HTERT RPE-1 (cell line): ENCODE measurements around the gene LPGAT1.
"Not testable (repeated sequence)": the region's sequence is repeated elsewhere in the genome, so short reads cannot be mapped to it uniquely, and the experiment has no call there.

Experiments
- in situ Hi-C: fragments of 300-500 bp; cut with MboI; formaldehyde crosslinking; loops from 4 replicates; pipeline ENCODE4 v1.14.3; 2020; ENCODE audit warnings: low sequenced_read_pairs

The LPGAT1 gene

DNA sequence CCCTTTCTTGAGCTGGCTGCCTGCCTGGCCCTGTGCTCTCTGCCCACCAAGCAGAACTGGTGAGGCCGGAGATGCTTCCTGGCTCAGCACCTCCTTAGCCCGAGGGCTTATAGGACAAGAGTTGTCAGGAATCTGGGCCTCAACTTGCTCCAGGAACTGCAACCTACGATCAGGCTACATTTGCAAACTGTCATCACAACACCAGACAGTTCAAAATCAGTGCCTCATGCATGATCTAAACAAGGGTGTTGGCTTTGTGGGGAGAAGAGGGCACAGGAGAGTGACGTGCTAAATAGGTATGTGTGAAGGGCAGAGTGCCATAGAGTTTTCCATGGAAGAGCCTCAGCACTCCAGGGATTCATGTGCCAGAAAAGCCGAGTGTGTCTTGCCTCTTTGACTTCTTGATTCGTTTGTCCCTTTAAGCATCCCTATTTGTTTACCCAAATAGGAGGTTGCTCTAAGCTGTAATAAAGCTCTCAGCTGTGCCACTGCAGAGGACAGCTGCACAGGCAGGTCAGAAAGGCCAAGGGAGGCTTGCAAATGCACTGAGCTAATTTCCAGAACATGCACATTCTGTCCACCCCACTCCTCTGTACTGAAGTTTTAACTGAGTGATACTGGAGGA lies 125.0 kb downstream of the LPGAT1 start:
- in situ Hi-C loops: no loop called here

DNA sequence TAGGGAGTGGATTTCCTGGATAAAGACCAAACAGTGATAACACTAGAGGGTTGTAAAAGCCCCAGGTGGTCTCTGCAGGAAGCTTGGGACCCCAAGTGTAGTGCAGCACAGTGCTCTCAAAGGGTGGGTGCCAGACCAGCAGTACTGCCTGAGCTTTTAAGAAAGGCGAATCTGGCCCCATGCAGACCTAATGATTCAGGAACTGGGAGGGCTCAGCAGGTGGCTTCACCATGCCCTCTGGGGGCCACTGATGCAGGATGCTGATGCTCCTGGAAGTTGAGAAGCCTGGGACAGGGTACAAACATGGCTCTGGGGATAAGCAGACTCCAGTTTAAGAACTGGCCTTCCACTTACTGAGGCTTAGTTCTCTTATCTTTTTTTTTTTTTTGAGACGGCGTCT lies 126.0 kb downstream of the LPGAT1 start:
- in situ Hi-C loops: no loop called here

DNA sequence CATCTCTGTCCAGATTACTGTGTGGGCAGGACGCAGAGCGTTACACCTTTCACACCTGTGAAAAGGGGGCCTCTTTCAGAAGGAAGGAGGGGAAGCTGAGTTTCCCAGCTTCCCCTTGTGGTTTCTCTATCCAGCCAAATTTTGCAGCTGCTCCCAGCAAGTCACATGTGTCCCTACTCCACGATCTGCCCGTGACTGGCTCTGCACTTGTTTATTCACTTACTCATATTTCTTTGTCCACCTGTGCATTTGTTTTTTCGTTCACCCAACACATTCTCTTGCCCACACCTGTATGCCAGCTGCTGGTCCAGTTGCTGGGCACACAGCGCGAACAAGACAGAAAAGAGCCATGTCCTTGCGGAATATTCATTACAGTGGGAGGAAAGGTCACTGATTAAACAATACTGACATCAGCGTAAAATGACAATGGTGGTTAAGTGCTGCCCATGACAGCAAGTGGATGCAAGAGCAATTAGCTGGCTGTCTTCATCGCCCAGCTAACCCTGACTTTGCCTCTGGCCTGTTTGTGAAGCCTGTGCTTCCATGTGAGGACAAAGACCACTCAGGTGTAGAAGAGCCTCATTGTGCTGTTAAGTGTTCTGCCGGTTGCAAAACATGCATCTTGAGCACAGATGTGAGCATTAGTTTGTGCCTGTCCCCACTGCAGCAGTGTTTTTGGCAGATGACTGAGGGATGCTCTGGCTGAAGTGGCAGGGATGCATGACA lies 126.6 kb downstream of the LPGAT1 start:
- in situ Hi-C loops: no loop called here

DNA sequence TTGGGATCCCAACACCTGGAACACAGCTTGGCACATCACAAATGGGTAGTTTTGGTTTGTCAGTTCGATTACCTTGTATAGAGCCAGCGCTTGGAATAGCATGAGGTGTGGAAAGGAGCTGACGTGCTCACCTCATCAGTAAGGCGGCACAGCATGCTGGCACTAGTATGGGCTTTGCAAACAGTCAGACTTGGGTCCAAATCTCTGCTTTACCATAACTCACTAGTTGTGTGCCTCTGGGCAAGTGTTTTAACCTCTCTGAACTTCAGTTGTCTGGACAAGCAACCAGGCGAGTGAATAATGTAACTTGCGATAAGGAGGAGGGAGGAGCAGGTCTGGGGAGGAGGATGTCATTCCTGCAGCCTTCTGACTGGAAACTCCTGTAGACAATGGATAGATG lies 128.8 kb downstream of the LPGAT1 start:
- in situ Hi-C loops: no loop called here

DNA sequence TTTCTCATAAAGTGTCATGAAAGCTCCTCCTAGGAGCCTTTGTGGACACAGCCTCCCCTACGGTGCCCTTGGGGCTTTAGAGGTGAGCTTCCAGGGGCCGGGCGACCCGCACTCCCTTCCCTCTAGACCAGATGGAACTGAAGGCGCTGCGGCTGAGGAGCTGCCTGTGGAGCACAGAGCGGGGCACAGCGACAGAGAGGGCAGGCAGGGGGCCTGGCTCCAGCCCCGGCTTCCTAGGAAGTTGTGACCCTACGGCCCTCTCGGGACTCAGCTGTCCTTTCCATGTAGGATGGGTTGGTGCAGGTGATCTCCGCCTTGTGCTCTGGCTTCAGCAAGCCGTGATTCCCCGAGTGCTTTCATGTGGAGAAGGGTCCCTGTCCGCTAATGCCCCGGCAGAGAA lies 131.5 kb downstream of the LPGAT1 start:
- in situ Hi-C loops: no loop called here

DNA sequence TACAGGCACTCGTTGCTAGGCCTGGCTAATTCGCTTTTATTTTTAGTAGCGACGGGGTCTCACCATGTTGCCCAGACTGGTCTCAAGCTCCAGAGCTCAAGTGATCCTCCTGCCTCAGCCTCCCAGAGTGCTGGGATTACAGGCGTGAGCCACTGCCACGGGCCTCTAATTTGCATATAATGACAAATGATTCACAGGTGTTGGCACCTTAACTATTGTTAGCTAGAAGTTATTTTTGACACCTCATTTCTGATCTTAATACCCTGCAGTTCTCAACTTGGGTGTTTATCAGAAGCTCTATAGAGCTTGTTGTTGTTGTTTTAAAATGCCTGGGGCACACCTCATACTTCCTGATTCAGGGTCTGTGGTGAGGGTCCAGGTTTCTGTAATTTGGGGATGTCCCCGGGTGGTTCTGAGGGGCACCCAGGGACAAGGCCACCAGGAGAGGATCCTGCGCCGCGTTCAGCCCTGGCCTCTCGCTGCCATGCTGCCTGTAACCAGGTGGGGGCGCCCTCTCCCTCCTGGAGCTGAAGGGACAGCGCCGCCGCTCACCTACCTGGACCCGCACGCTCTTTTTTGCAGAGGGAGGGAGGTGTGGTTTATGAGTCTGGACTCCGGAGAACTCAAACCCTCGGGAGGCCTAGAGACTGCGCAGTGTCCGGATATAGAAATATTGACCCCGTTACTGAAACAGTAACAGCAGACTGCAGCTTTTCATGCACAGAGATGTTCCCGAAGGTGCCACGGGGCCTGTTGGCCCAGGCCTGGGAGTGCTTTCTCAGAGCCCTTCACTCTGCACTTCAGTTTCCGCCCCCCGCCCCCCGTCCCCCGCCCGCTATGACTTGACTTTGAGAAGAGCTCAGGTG lies 132.2 kb downstream of the LPGAT1 start:
- in situ Hi-C loops: no loop called here

DNA sequence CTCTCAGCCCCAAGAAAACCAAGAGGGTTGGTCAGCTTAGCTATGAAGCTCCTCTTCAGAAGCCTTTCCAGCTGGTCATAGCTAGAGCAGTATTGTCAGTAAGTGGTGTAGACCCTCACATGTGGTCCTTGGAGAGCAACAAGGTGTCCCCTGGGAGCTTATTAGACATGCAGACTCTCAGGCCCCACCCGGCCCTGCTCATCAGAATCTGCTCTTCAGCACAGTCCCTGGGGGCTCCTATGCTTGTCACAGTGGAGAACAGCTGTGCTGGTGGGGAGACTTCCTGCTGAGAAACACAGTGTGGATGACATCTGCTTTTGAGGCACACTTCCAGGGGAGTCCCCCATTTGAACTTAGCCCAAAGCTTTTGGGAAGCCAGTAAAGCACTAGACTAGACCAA lies 133.2 kb downstream of the LPGAT1 start:
- in situ Hi-C loops: no loop called here

DNA sequence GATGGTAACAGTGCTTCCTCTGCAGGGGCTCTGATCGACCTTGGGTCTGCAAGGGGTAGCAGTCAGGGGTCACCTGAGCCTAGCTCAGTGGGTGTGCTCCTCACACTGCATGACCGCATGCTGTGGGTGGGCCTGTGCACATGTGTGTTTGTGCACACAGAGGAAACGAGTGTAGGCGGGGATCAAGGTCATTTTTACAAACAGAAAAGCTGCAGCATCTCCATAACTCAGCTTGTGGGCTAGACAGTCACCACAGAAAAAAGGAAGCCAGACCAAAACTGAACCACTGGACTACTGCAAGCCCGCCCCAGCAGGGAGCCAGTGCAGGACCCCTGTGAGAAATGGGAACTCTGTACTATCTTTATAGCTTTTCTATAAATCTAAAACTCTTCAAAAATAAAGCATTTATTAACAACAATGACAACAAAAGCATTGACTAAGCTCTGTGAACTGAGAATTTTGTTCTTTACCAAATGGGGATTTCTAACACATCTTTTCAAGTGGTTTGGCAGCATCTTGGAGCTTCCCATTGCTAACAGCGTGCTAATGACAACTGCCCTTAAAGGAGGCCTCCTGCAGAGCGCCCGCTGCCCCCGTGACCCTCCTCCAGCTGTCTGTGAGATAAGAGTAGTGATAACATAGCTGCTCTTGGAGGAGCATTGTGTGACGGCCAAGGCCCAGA lies 135.3 kb downstream of the LPGAT1 start:
- in situ Hi-C loops: no loop called here

DNA sequence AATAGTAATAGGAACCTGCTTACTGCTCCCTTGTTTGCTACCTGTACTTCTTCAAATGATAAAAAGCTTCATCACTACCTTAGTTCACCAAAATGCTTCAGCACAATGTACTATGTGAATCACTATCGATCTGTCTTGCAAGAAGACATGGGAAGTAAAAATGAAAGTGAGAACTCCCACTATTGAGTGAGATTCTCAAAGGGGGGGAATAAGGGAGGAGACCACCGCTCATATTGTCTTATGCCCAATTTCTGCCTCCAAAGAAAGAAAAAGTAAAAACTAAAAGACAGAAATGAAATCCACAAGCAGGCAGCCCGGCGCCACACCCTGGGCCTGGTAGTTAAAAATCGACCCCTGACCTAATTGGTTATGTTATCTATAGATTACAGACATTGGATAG lies 136.7 kb downstream of the LPGAT1 start:
- in situ Hi-C loops: not testable (repeated sequence)
